WTC11 (cell line): ENCODE results near the gene ISOC2.

ENCODE experiments used
- CREB1 ChIP-seq: sonication (generic); formaldehyde crosslinking; IDR thresholded peaks from 2 replicates; pipeline ENCODE4 v1.8.0; 2023; ENCODE audit warnings: mild to moderate bottlenecking, missing genetic modification reagents
- NFE2L1 ChIP-seq: sonication (generic); formaldehyde crosslinking; IDR thresholded peaks from 2 replicates; pipeline ENCODE4 v1.8.1; 2023; ENCODE audit warnings: missing genetic modification reagents
- SMAD4 ChIP-seq: sonication (generic); formaldehyde crosslinking; IDR thresholded peaks from 2 replicates; pipeline ENCODE4 v1.8.0; 2022; ENCODE audit warnings: mild to moderate bottlenecking, missing genetic modification reagents
- SP1 ChIP-seq: sonication (generic); formaldehyde crosslinking; conservative IDR thresholded peaks from 2 replicates; pipeline ENCODE4 v1.8.1; 2022; ENCODE audit warnings: missing genetic modification reagents
- TF ChIP-seq, protein P1 (sequence below): fragments of 200-600 bp; IDR thresholded peaks from 2 replicates; pipeline ENCODE4 v1.8.0; 2022; ENCODE audit warnings: antibody characterized with exemption
- TF ChIP-seq, protein P2 (sequence below): sonication (generic); formaldehyde crosslinking; IDR thresholded peaks from 2 replicates; pipeline ENCODE4 v1.8.0; 2023; ENCODE audit warnings: missing genetic modification reagents
- TF ChIP-seq, protein P3 (sequence below): sonication (generic); formaldehyde crosslinking; IDR thresholded peaks from 2 replicates; pipeline ENCODE4 v1.8.1; 2023; ENCODE audit warnings: mild to moderate bottlenecking, missing genetic modification reagents, moderate library complexity

DNA sequence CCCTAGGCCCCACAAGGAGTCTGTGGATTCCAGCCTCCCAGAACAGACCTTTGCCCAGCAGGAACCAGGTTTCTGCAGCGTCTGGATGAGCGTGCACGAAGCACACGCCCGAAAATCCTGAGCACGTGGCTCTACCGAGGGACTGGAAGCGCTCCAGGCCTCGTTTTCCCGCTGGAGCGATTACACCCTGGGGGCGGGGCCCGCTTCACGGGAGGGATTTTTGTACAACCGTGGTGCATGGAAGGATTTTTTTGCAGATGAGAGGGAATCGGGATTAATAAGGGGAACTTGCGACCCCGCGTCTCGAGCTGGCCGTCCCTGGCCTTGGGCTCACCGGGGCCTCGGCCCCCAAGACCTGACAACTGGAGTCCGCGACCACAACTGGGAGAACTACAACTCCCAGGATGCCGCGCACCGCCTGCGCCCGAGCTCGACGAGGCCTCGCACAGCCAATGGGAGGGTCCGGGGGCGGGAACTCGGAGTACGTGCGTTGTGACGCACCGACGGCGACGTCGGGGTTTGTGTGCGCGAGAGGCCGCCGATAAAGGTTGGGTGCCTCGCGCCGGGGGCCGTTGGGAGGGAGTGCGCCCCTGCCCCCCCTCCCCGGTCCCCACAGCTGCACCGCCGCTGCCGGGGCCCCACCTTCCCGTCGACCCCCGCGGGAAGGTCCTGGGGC lies 14.8 kb upstream of the ISOC2 start, which contains the start of gene ZNF628:
- TF ChIP-seq, protein P1, sequence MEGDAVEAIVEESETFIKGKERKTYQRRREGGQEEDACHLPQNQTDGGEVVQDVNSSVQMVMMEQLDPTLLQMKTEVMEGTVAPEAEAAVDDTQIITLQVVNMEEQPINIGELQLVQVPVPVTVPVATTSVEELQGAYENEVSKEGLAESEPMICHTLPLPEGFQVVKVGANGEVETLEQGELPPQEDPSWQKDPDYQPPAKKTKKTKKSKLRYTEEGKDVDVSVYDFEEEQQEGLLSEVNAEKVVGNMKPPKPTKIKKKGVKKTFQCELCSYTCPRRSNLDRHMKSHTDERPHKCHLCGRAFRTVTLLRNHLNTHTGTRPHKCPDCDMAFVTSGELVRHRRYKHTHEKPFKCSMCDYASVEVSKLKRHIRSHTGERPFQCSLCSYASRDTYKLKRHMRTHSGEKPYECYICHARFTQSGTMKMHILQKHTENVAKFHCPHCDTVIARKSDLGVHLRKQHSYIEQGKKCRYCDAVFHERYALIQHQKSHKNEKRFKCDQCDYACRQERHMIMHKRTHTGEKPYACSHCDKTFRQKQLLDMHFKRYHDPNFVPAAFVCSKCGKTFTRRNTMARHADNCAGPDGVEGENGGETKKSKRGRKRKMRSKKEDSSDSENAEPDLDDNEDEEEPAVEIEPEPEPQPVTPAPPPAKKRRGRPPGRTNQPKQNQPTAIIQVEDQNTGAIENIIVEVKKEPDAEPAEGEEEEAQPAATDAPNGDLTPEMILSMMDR = no peak
- TF ChIP-seq SMAD4 = peak; percentile 88
- 0 out of 2 replicates have a peak, but pooled peaks have one; percentile 74 for TF ChIP-seq CREB1 (CRISPR knock-in tag)
- TF ChIP-seq, protein P2, sequence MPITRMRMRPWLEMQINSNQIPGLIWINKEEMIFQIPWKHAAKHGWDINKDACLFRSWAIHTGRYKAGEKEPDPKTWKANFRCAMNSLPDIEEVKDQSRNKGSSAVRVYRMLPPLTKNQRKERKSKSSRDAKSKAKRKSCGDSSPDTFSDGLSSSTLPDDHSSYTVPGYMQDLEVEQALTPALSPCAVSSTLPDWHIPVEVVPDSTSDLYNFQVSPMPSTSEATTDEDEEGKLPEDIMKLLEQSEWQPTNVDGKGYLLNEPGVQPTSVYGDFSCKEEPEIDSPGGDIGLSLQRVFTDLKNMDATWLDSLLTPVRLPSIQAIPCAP = peak; percentile 91
- peak; percentile 60; the same call in 1 of the 2 replicates for TF ChIP-seq NFE2L1
- TF ChIP-seq, protein P3, sequence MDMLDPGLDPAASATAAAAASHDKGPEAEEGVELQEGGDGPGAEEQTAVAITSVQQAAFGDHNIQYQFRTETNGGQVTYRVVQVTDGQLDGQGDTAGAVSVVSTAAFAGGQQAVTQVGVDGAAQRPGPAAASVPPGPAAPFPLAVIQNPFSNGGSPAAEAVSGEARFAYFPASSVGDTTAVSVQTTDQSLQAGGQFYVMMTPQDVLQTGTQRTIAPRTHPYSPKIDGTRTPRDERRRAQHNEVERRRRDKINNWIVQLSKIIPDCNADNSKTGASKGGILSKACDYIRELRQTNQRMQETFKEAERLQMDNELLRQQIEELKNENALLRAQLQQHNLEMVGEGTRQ (CRISPR knock-in tag) = no peak
- peak; percentile 95 for TF ChIP-seq SP1 (CRISPR knock-in tag)
